IMR-90 (cell line): Measurements from ENCODE around the gene MRAP2. TPM values are rescaled to one million over a fixed set of nuclear protein-coding genes. Genes with fewer than 3 reads are reported as not detected.

Experiments
- ATAC-seq: fragments of 200-7000 bp; cut with Tn5 transposase; 2 replicates; pipeline ENCODE4 v1.9.1; 2020; ENCODE audit warnings: low read depth, mild to moderate bottlenecking, moderate library complexity
- BruUV-seq: library from RNA; stranded (reverse); fragments of 400-500 nt; replicated peaks from 2 replicates; lab custom pipeline; 2021; lab: Mats Ljungman, UMichigan
- CTCF ChIA-PET: fragments of 300-600 bp; formaldehyde crosslinking; extraction: SDS; loops from one replicate; lab custom pipeline; 2021; ENCODE audit warnings: antibody characterized with exemption; lab: Yijun Ruan, JAX
- POLR2A ChIA-PET: fragments of 300-600 bp; sonication (Branson Sonifier 250); formaldehyde crosslinking; loops from one replicate; lab custom pipeline; 2022; ENCODE audit warnings: antibody characterized with exemption; ENCODE audit not compliant: unreplicated experiment; lab: Charles Lee
- DNase-seq: peaks from one replicate; pipeline ENCODE4 v3.0.0; 2013
- H2AFZ ChIP-seq: replicated peaks from 2 replicates; pipeline ENCODE3; 2013; ENCODE audit warnings: low read length, mild to moderate bottlenecking; ENCODE audit not compliant: poor library complexity
- H2AK5ac ChIP-seq: 2 replicates; pipeline ENCODE4 v1.6.1; 2013; ENCODE audit warnings: low read depth, low read length, inconsistent platforms
- H2AK9ac ChIP-seq: replicated peaks from 2 replicates; pipeline ENCODE3; 2013; ENCODE audit warnings: mild to moderate bottlenecking, low read depth, low read length, moderate library complexity; ENCODE audit not compliant: poor library complexity
- H2BK120ac ChIP-seq: 2 replicates; pipeline ENCODE4 v1.6.1; 2013; ENCODE audit warnings: low read depth, low read length, inconsistent platforms
- H2BK15ac ChIP-seq: 3 replicates; pipeline ENCODE4 v1.6.1; 2013; ENCODE audit warnings: low read depth, low read length, inconsistent platforms
- H2BK20ac ChIP-seq: 2 replicates; pipeline ENCODE4 v1.6.1; 2013; ENCODE audit warnings: low read depth, mild to moderate bottlenecking, inconsistent platforms, low read length, moderate library complexity
- H2BK5ac ChIP-seq: 2 replicates; pipeline ENCODE4 v1.6.1; 2013; ENCODE audit warnings: mild to moderate bottlenecking, low read depth, low read length, inconsistent platforms; ENCODE audit not compliant: poor library complexity, severe bottlenecking
- H3K14ac ChIP-seq: replicated peaks from 2 replicates; pipeline ENCODE4 v1.6.1; 2013; ENCODE audit warnings: low read depth, low read length, inconsistent platforms
- H3K18ac ChIP-seq: 2 replicates; pipeline ENCODE4 v1.6.1; 2013; ENCODE audit warnings: low read depth, low read length, control low read depth
- H3K23ac ChIP-seq: 2 replicates; pipeline ENCODE4 v1.6.1; 2013; ENCODE audit warnings: low read depth, low read length, inconsistent platforms
- H3K27ac ChIP-seq: 2 replicates; pipeline ENCODE4 v1.5.1; 2013; ENCODE audit warnings: mild to moderate bottlenecking, control low read depth, low read length; ENCODE audit not compliant: insufficient read depth
- H3K27me3 ChIP-seq: 2 replicates; pipeline ENCODE4 v1.6.1; 2013; ENCODE audit warnings: low read length; ENCODE audit not compliant: control insufficient read depth, insufficient read depth
- H3K36me3 ChIP-seq: 2 replicates; pipeline ENCODE4 v1.6.1; 2013; ENCODE audit warnings: low read length, mixed read lengths; ENCODE audit not compliant: control insufficient read depth, insufficient read depth
- H3K4ac ChIP-seq: 2 replicates; pipeline ENCODE4 v1.6.1; 2013; ENCODE audit warnings: low read depth, low read length, inconsistent platforms
- H3K4me1 ChIP-seq: 2 replicates; pipeline ENCODE4 v1.6.1; 2013; ENCODE audit warnings: low read length, mixed read lengths; ENCODE audit not compliant: control insufficient read depth, insufficient read depth
- H3K4me2 ChIP-seq: 2 replicates; pipeline ENCODE4 v1.6.1; 2013; ENCODE audit warnings: low read depth, mild to moderate bottlenecking, control low read depth, low read length, moderate library complexity
- H3K4me3 ChIP-seq: 2 replicates; pipeline ENCODE4 v1.5.1; 2013; ENCODE audit warnings: low read depth, mild to moderate bottlenecking, control low read depth, low read length, moderate library complexity; ENCODE audit not compliant: insufficient read depth
- H3K56ac ChIP-seq: 2 replicates; pipeline ENCODE4 v1.6.1; 2013; ENCODE audit warnings: low read length, inconsistent platforms; ENCODE audit not compliant: insufficient read depth; ENCODE audit errors: extremely low read depth
- H3K79me1 ChIP-seq, 2 experiments: 2 replicates each; pipeline ENCODE4 v1.6.1; 2013; ENCODE audit warnings: low read length in 2 of 2, inconsistent platforms in 1 of 2, low read depth in 1 of 2
- H3K9ac ChIP-seq: 2 replicates; pipeline ENCODE4 v1.6.1; 2013; ENCODE audit warnings: low read depth, low read length, control low read depth
- H3K9me1 ChIP-seq: 2 replicates; pipeline ENCODE4 v1.6.1; 2013; ENCODE audit warnings: low read length, inconsistent platforms; ENCODE audit not compliant: insufficient read depth
- H3K9me3 ChIP-seq: 2 replicates; pipeline ENCODE4 v1.6.1; 2013; ENCODE audit warnings: low read length; ENCODE audit not compliant: control insufficient read depth, insufficient read depth
- H4K20me1 ChIP-seq: 2 replicates; pipeline ENCODE4 v1.6.1; 2013; ENCODE audit warnings: low read length, inconsistent platforms; ENCODE audit not compliant: insufficient read depth
- H4K5ac ChIP-seq: 2 replicates; pipeline ENCODE4 v1.6.1; 2013; ENCODE audit warnings: mild to moderate bottlenecking, low read depth, low read length, control low read depth
- H4K8ac ChIP-seq, 2 experiments: 2 replicates each; pipeline ENCODE4 v1.6.1; 2013; ENCODE audit warnings: low read depth in 2 of 2, low read length in 2 of 2, control low read depth in 1 of 2, inconsistent platforms in 1 of 2
- H4K91ac ChIP-seq: 2 replicates; pipeline ENCODE4 v1.6.1; 2013; ENCODE audit warnings: low read depth, low read length, inconsistent platforms; ENCODE audit not compliant: insufficient read depth
- NFE2L2 ChIP-seq: fragments of 150-350 bp; IDR thresholded peaks from 2 replicates; pipeline ENCODE4 v1.6.1; 2016; ENCODE audit warnings: low read depth, mild to moderate bottlenecking, low read length
- RCOR1 ChIP-seq: IDR thresholded peaks from 2 replicates; pipeline ENCODE4 v1.6.1; 2012; ENCODE audit warnings: mild to moderate bottlenecking, low read length, improper control_type of control experiment; ENCODE audit not compliant: insufficient replicate concordance
- WGBS, 2 experiments: methylation state at CpG; one replicate each; pipeline versions ENCODE4 v1.1.5 to v1.1.7; 2013; ENCODE audit warnings: missing lambda C conversion rate in 2 of 2; ENCODE audit not compliant: insufficient read length in 1 of 2; ENCODE audit errors: extremely low coverage in 2 of 2; 5-methylcytosine and 5-hydroxymethylcytosine counted together
- dilution Hi-C: fragments of 300-500 bp; cut with HindIII; formaldehyde crosslinking; loops from one replicate; pipeline ENCODE4 v1.14.3; 2018; ENCODE audit warnings: low sequenced_read_pairs; ENCODE audit not compliant: unreplicated experiment
- in situ Hi-C: fragments of 300-500 bp; cut with MboI; formaldehyde crosslinking; loops from 3 replicates; pipeline ENCODE4 v1.14.3; 2019; ENCODE audit warnings: low sequenced_read_pairs, inconsistent platforms, mixed read lengths
- intact Hi-C: fragments of 100-400 bp; cut with micrococcal nuclease; formaldehyde crosslinking; loops from 2 replicates; pipeline ENCODE4 v1.10.0; 2022
- polyA plus RNA-seq, 3 experiments: library from polyadenylated mRNA; depleted of rRNA; stranded (reverse); fragments of >200 nt; gene quantifications; 2 replicates each; pipeline ENCODE4 v1.2.3, GENCODE V29; 2012; ENCODE audit warnings: low replicate concordance in 1 of 3
- total RNA-seq: library from RNA; depleted of rRNA; stranded (reverse); fragments of >200 nt; gene quantifications from 2 replicates; pipeline ENCODE4 v1.2.3, GENCODE V29; 2012

The MRAP2 gene
- total and polyA plus RNA-seq, 2 of the 4 experiments (the other 2 are of a cell fraction): 0.03 TPM; not detected in 1

GRCh38 chr6:84042603-84043002 lies 9.0 kb downstream of the MRAP2 start:
- CTCF ChIA-PET: no interaction called here
- POLR2A ChIA-PET: no interaction called here
- no CpG with 5 or more reads among the region's 1 CpG for WGBS, 2 experiments

More at GRCh38 chr6:84042603-84043002, 9.0 kb downstream of the MRAP2 start:
- in situ Hi-C loops (no loop called here), intact Hi-C loops (no loop called here), dilution Hi-C loops (no loop called here)
- no peak overlapping the region for H3K23ac ChIP-seq
- H2BK5ac ChIP-seq: no peak overlapping the region
- no peak overlapping the region for H3K4me3 ChIP-seq
- no peaks in the 10 kb centered on the region for H3K36me3 ChIP-seq
- DNase-seq (no peak), ATAC-seq (no peak)
- no peak overlapping the region for H3K4me2 ChIP-seq
- no peak overlapping the region for H2AK5ac ChIP-seq
- H3K18ac ChIP-seq: no peak overlapping the region
- peaks cover 2% of the 10 kb centered on the region; the same call in 1 of the 2 replicates for H3K27me3 ChIP-seq
- H2AK9ac ChIP-seq: no peak overlapping the region
- no peaks in the 10 kb centered on the region for H3K9me1 ChIP-seq
- no peak overlapping the region for H4K91ac ChIP-seq
- no peak overlapping the region for H4K5ac ChIP-seq
- H4K8ac ChIP-seq: no peak overlapping the region
- no peak overlapping the region for H2AFZ ChIP-seq
- H3K14ac ChIP-seq: no peak overlapping the region
- no peaks in the 10 kb centered on the region for H4K20me1 ChIP-seq
- H3K79me1 ChIP-seq: no peaks in the 10 kb centered on the region
- H3K9me3 ChIP-seq: no peaks in the 10 kb centered on the region
- H2BK15ac ChIP-seq: no peak overlapping the region
- H2BK120ac ChIP-seq: no peak overlapping the region
- no peak overlapping the region for H3K27ac ChIP-seq
- TF ChIP-seq RCOR1 (no peak), NFE2L2 (no peak)
- no peak overlapping the region for H3K9ac ChIP-seq
- H2BK20ac ChIP-seq: no peak overlapping the region
- H3K56ac ChIP-seq: no peak overlapping the region
- no peak overlapping the region for H3K4ac ChIP-seq
- no TSS peak for BruUV-seq
- H3K4me1 ChIP-seq: no peaks in the 10 kb centered on the region
